HUES64 (cell line): ENCODE data around the gene ANKS6.

Experiments used
- H3K27ac ChIP-seq: 2 replicates; pipeline ENCODE4 v1.7.0; 2013; ENCODE audit warnings: low read depth, low read length, inconsistent platforms
- H3K27me3 ChIP-seq: 2 replicates; pipeline ENCODE4 v1.6.1; 2013; ENCODE audit warnings: mild to moderate bottlenecking, low read length; ENCODE audit not compliant: insufficient read depth
- H3K36me3 ChIP-seq: 2 replicates; pipeline ENCODE4 v1.6.1; 2013; ENCODE audit warnings: mild to moderate bottlenecking, low read length; ENCODE audit not compliant: insufficient read depth
- H3K4me1 ChIP-seq: 2 replicates; pipeline ENCODE4 v1.6.1; 2013; ENCODE audit warnings: mild to moderate bottlenecking, low read length, moderate library complexity; ENCODE audit not compliant: insufficient read depth
- H3K4me3 ChIP-seq: 2 replicates; pipeline ENCODE4 v1.5.1; 2013; ENCODE audit warnings: mild to moderate bottlenecking, low read length, moderate library complexity
- H3K9ac ChIP-seq: 2 replicates; pipeline ENCODE4 v1.6.1; 2013; ENCODE audit warnings: mild to moderate bottlenecking, low read depth, low read length
- H3K9me3 ChIP-seq: 2 replicates; pipeline ENCODE4 v1.6.1; 2013; ENCODE audit warnings: low read depth, low read length; ENCODE audit not compliant: insufficient read depth
- WGBS: fragments of 150-250, 120-280 bp; methylation state at CpG from one replicate; pipeline ENCODE4 v1.1.7; 2013; ENCODE audit warnings: missing lambda C conversion rate; 5-methylcytosine and 5-hydroxymethylcytosine counted together

ANKS6 gene

DNA sequence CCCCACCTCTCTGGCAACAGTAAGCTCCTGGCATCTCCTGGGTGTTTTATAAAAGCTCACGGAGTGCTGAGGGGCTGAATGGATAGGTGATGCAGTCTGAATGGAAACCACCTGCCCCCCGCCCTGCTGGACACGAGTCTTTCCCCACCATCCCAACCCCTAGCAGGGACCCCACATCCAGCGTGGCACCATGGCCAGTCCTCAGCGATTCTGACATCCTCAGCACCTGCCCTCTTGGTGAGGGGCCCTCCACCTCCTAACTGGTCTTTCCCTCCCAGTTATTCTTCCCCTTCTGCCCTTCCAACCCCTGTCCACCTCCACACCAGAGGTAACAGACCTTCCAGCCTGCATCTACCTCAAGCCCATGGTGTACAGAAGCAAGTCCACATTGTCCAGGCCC is 48.9 kb downstream of the ANKS6 start:
- no peak overlapping the region for H3K9ac ChIP-seq
- no peaks in the 10 kb centered on the region for H3K4me1 ChIP-seq
- H3K27me3 ChIP-seq, result no peaks in the 10 kb centered on the region
- no peak overlapping the region for H3K4me3 ChIP-seq
- no peak overlapping the region for H3K27ac ChIP-seq
- peaks cover 81% of the 10 kb centered on the region for H3K36me3 ChIP-seq
- WGBS, result 88% methylated on average over 5 of the region's 5 CpGs
- H3K9me3 ChIP-seq, result no peaks in the 10 kb centered on the region

GRCh38 chr9:98745470-98745869 is 50.9 kb downstream of the ANKS6 start:
- Histone ChIP-seq H3K4me3 (no peak overlapping the region), H3K27me3 (no peaks in the 10 kb centered on the region), H3K4me1 (no peaks in the 10 kb centered on the region), H3K9ac (no peak overlapping the region), H3K36me3 (peaks cover 76% of the 10 kb centered on the region), H3K9me3 (no peaks in the 10 kb centered on the region), H3K27ac (no peak overlapping the region)
- WGBS, result 95% methylated on average over 7 of the region's 7 CpGs

GRCh38 chr9:98743818-98744611 is 52.3 kb downstream of the ANKS6 start:
- WGBS, result 95% methylated on average over 14 of the region's 14 CpGs
- Histone ChIP-seq H3K27ac (no peak overlapping the region), H3K9ac (no peak overlapping the region), H3K27me3 (no peaks in the 10 kb centered on the region), H3K36me3 (peaks cover 65% of the 10 kb centered on the region), H3K9me3 (peaks cover 3% of the 10 kb centered on the region), H3K4me1 (no peaks in the 10 kb centered on the region), H3K4me3 (no peak overlapping the region)

DNA sequence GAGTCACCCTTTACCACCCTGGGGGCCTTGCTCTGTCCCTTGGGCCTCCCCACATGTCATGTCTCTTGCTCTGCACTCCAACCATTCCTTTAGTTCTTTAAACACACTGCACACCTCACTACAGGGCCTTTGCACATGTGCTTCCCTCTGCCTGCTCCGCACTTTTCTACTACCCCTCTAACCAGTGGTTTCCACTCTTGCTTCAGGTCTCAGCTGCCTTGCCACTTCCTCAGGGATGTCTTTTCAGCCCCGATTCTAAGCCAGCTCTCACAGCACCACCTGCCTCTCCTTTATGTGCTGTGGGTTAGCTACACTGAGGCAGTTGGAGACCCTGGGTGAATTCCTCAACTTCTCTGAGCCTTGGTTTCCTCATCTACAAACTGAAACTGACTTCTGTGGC is 53.0 kb downstream of the ANKS6 start:
- WGBS, result 90% methylated on average over 2 of the region's 2 CpGs
- H3K9ac ChIP-seq, result no peak overlapping the region
- no peak overlapping the region for H3K27ac ChIP-seq
- H3K27me3 ChIP-seq, result no peaks in the 10 kb centered on the region
- H3K4me3 ChIP-seq, result no peak overlapping the region
- peaks cover 7% of the 10 kb centered on the region for H3K9me3 ChIP-seq
- no peaks in the 10 kb centered on the region for H3K4me1 ChIP-seq
- peaks cover 64% of the 10 kb centered on the region for H3K36me3 ChIP-seq

GRCh38 chr9:98742325-98743280 is 53.8 kb downstream of the ANKS6 start:
- peaks cover 60% of the 10 kb centered on the region for H3K36me3 ChIP-seq
- H3K9ac ChIP-seq, result no peak overlapping the region
- no peaks in the 10 kb centered on the region for H3K27me3 ChIP-seq
- no peak overlapping the region for H3K4me3 ChIP-seq
- no peaks in the 10 kb centered on the region for H3K4me1 ChIP-seq
- 90% methylated on average over 9 of the region's 10 CpGs for WGBS
- H3K27ac ChIP-seq, result no peak overlapping the region
- H3K9me3 ChIP-seq, result peaks cover 7% of the 10 kb centered on the region

DNA sequence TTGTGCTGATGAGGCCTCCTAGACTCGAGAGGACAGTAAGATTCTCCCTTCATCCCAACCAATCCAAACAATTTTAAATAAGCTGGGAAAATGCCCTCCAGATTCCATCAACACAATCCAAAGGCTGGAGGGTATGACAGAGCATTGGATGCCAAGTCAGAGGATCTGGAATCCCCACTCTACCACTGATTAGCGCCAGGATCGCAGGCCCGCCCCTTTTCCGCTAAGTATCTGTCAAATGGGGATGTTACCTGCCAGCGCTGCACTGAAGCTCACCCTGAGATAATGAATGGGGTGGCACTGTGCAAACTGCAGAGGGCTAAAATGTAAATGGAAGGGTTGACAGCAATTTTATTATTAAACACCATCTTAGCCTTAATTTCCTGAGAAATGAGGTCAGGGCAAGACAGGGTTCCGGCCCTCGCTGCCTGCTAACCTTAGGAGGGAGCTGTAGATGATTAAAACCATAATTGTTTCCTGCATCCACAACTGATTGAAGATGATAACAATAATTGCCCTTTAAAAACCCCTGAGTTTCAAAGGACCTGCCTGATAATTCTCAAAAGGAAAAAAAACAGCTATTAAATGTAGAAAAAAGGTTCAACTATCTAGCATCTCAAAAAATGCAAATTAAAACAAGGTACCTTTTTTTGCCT is 56.0 kb downstream of the ANKS6 start:
- Histone ChIP-seq H3K9me3 (peaks cover 7% of the 10 kb centered on the region), H3K4me1 (no peaks in the 10 kb centered on the region), H3K36me3 (peaks cover 60% of the 10 kb centered on the region), H3K27ac (no peak overlapping the region), H3K9ac (no peak overlapping the region), H3K4me3 (no peak overlapping the region), H3K27me3 (no peaks in the 10 kb centered on the region)
- 94% methylated on average over 8 of the region's 8 CpGs for WGBS

DNA sequence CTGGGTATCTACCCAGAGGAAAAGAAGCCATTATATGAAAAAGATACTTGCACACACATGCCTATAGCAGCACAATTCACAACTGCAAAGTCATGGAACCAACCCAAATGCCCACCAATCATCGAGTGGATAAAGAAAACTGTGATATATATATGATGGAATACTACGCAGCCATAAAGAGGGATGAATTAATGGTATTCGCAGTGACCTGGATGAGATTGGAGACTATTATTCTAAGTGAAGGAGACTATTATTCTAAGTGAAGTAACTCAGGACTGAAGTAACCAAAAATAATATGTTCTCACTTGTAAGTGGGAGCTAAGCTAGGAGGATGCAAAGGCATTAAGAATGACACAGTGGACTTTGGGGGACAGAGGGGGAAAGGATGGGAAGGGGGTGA is 57.6 kb downstream of the ANKS6 start:
- Histone ChIP-seq H3K4me3 (no peak overlapping the region), H3K4me1 (no peaks in the 10 kb centered on the region), H3K9me3 (peaks cover 7% of the 10 kb centered on the region), H3K36me3 (peaks cover 60% of the 10 kb centered on the region), H3K27ac (no peak overlapping the region), H3K27me3 (no peaks in the 10 kb centered on the region), H3K9ac (no peak overlapping the region)
- WGBS, result 96% methylated on average over 3 of the region's 3 CpGs

GRCh38 chr9:98736226-98736625 is 60.1 kb downstream of the ANKS6 start:
- WGBS, result 95% methylated on average over 12 of the region's 12 CpGs
- Histone ChIP-seq H3K4me1 (no peaks in the 10 kb centered on the region), H3K27me3 (no peaks in the 10 kb centered on the region)

GRCh38 chr9:98732801-98733200 is 63.6 kb downstream of the ANKS6 start:
- H3K4me3 ChIP-seq, result no peak overlapping the region
- no peak overlapping the region for H3K27ac ChIP-seq
- peaks cover 41% of the 10 kb centered on the region for H3K36me3 ChIP-seq
- no peaks in the 10 kb centered on the region for H3K27me3 ChIP-seq
- no peaks in the 10 kb centered on the region for H3K9me3 ChIP-seq
- no peak overlapping the region for H3K9ac ChIP-seq
- WGBS, result 96% methylated on average over 9 of the region's 9 CpGs
- no peaks in the 10 kb centered on the region for H3K4me1 ChIP-seq

More at GRCh38 chr9:98736226-98736625, 60.1 kb downstream of the ANKS6 start:
- no peak overlapping the region for H3K27ac ChIP-seq
- peaks cover 52% of the 10 kb centered on the region for H3K36me3 ChIP-seq
- no peak overlapping the region for H3K4me3 ChIP-seq
- H3K9ac ChIP-seq, result no peak overlapping the region
- peaks cover 7% of the 10 kb centered on the region for H3K9me3 ChIP-seq

- Histone ChIP-seq H3K4me3 (no peak overlapping the region), H3K27me3 (no peaks in the 10 kb centered on the region), H3K27ac (no peak overlapping the region), H3K9ac (no peak overlapping the region), H3K36me3 (peaks cover 39% of the 10 kb centered on the region), H3K4me1 (no peaks in the 10 kb centered on the region), H3K9me3 (no peaks in the 10 kb centered on the region)
- 93% methylated on average over 10 of the region's 10 CpGs for WGBS
Observed at GRCh38 chr9:98732091-98732490, 64.3 kb downstream of the ANKS6 start.

GRCh38 chr9:98730871-98731270 is 65.5 kb downstream of the ANKS6 start:
- H3K4me1 ChIP-seq, result no peaks in the 10 kb centered on the region
- H3K36me3 ChIP-seq, result peaks cover 29% of the 10 kb centered on the region
- H3K9me3 ChIP-seq, result no peaks in the 10 kb centered on the region
- H3K4me3 ChIP-seq, result no peak overlapping the region
- H3K9ac ChIP-seq, result no peak overlapping the region
- no peaks in the 10 kb centered on the region for H3K27me3 ChIP-seq
- H3K27ac ChIP-seq, result no peak overlapping the region
- 90% methylated on average over 5 of the region's 5 CpGs for WGBS
